ENCODE data around the gene TRPM6. TPM values are rescaled to one million over a fixed set of nuclear protein-coding genes. Genes with fewer than 3 reads are reported as not detected.

Gene TRPM6
- total RNA-seq, 1 experiment from 2014 or later: 0.57 TPM

GRCh38 chr9:74875656-74876055 is 12.1 kb downstream of the TRPM6 start:
- H2BK12ac ChIP-seq (ENCODE audit: insufficient read length, low read depth, low read length): no peak overlapping the region
- Mint-ChIP-seq H3K4me3 (no peak overlapping the region), H3K9me3 (no peaks in the 10 kb centered on the region; a peak in 1 of 5 replicates), H3K36me3 (ENCODE audit: insufficient read depth in 1 of 3, low read depth in 3 of 3) (no peaks in the 10 kb centered on the region), H3K4me1 (peaks cover 0 to 3% of the 10 kb centered on the region in 2 experiments; a peak in 1 of 4 replicates), H3K27me3 (ENCODE audit: low read depth) (peaks cover 1% of the 10 kb centered on the region; the same call in 1 of the 2 replicates), H3K27ac (no peak overlapping the region)
- H3K4me1 ChIP-seq (ENCODE audit: insufficient read depth, low read length): no peaks in the 10 kb centered on the region
- no peak overlapping the region for H3K23ac ChIP-seq (ENCODE audit: insufficient read length, low read depth, low read length)
- no peak overlapping the region for H2BK15ac ChIP-seq (ENCODE audit: low read depth, low read length)
- H2AK5ac ChIP-seq (ENCODE audit: insufficient read length, low read length): no peak overlapping the region
- H3K56ac ChIP-seq (ENCODE audit: insufficient read length, low read depth, low read length): no peak overlapping the region
- H4K5ac ChIP-seq (ENCODE audit: insufficient read length, low read depth, low read length): no peak overlapping the region
- H4K20me1 ChIP-seq (ENCODE audit: control insufficient read depth, insufficient read depth, insufficient read length): no peaks in the 10 kb centered on the region
- no peak for TF ChIP-seq CTCF (conservative IDR thresholded peaks at IDR 0.05)
- no peak overlapping the region for H3K4ac ChIP-seq (ENCODE audit: low read depth, low read length)
- no peak overlapping the region for H2BK5ac ChIP-seq (ENCODE audit: insufficient read length, low read length)
- no peaks in the 10 kb centered on the region for H3K79me1 ChIP-seq (ENCODE audit: insufficient read depth, low read depth, low read length, poor library complexity, severe bottlenecking)
- no peak overlapping the region for H3K9ac ChIP-seq (ENCODE audit: extremely low read depth, insufficient read length, low read length)
- no peak overlapping the region for H2AFZ ChIP-seq (ENCODE audit: low read length)
- H3K27ac ChIP-seq (ENCODE audit: insufficient read length, low read depth, low read length): no peak overlapping the region
- no peak overlapping the region for H4K8ac ChIP-seq (replicated peaks; ENCODE audit: insufficient read length, low read depth, low read length)
- H3K9me3 ChIP-seq (ENCODE audit: control insufficient read depth, low read depth, low read length): no peaks in the 10 kb centered on the region
- no peaks in the 10 kb centered on the region for H3K27me3 ChIP-seq (ENCODE audit: insufficient read depth, low read length)
- H3K18ac ChIP-seq (ENCODE audit: insufficient read length, low read depth, low read length): no peak overlapping the region
- no peaks in the 10 kb centered on the region for H3K79me2 ChIP-seq (ENCODE audit: insufficient read depth, low read length)
- H3K14ac ChIP-seq (ENCODE audit: insufficient read depth, low read length): no peak overlapping the region
- no peak overlapping the region for H3K4me2 ChIP-seq (ENCODE audit: insufficient read depth, insufficient read length, low read length)
- no peak overlapping the region for H2BK120ac ChIP-seq (ENCODE audit: low read depth, low read length, poor library complexity, severe bottlenecking)
- H2BK20ac ChIP-seq (ENCODE audit: low read depth, low read length, poor library complexity, severe bottlenecking): no peak overlapping the region
- no peak overlapping the region for H4K91ac ChIP-seq (ENCODE audit: insufficient read length, low read depth, low read length)
- no CpG with 5 or more reads among the region's 1 CpG for WGBS (ENCODE audit: extremely low coverage, insufficient read length, low lambda C conversion rate)
- DNase-seq: no peak
- no peak overlapping the region for H3T11ph ChIP-seq (ENCODE audit: low read length)
- no peaks in the 10 kb centered on the region for H3K23me2 ChIP-seq (ENCODE audit: insufficient read length, low read depth, low read length, poor library complexity, severe bottlenecking)

All from H9 (cell line).